Liver (tissue), 3 donors: Measurements from ENCODE around the gene CA10.

ENCODE experiments used
- GABPA ChIP-seq, 2 donors: IDR thresholded peaks in 1 of 2; conservative IDR thresholded peaks in 1 of 2; 2 replicates each; pipeline ENCODE4 v1.6.1; 2016; ENCODE audit warnings: antibody characterized with exemption in 2 of 2, mild to moderate bottlenecking in 1 of 2, moderate library complexity in 1 of 2
- JUND ChIP-seq, 2 donors: IDR thresholded peaks; 2 replicates each; pipeline ENCODE4 v1.6.1; 2016; ENCODE audit warnings: antibody characterized with exemption in 2 of 2
- SP1 ChIP-seq: IDR thresholded peaks from 2 replicates; pipeline ENCODE4 v1.6.1; 2018; ENCODE audit warnings: antibody characterized with exemption, mild to moderate bottlenecking
- TF ChIP-seq, protein P1 (sequence below): IDR thresholded peaks from 2 replicates; pipeline ENCODE4 v1.6.1; 2016; ENCODE audit warnings: antibody characterized with exemption
- TF ChIP-seq, protein P2 (sequence below): IDR thresholded peaks from 2 replicates; pipeline ENCODE4 v1.6.1; 2016; ENCODE audit warnings: antibody characterized with exemption
- TF ChIP-seq, protein P3 (sequence below): fragments of 150-350 bp; IDR thresholded peaks from 2 replicates; pipeline ENCODE4 v1.5.1; 2017; ENCODE audit warnings: improper control_type of control experiment, low read depth, low read length; ENCODE audit not compliant: missing input control
- TF ChIP-seq, protein P4 (sequence below): IDR thresholded peaks from 2 replicates; pipeline ENCODE4 v1.6.1; 2016; ENCODE audit warnings: antibody characterized with exemption, mild to moderate bottlenecking
- TF ChIP-seq, protein P5 (sequence below): IDR thresholded peaks from 2 replicates; pipeline ENCODE4 v1.6.1; 2016; ENCODE audit warnings: antibody characterized with exemption
- donor health status: healthy.
- donor health status: healthy.

DNA sequence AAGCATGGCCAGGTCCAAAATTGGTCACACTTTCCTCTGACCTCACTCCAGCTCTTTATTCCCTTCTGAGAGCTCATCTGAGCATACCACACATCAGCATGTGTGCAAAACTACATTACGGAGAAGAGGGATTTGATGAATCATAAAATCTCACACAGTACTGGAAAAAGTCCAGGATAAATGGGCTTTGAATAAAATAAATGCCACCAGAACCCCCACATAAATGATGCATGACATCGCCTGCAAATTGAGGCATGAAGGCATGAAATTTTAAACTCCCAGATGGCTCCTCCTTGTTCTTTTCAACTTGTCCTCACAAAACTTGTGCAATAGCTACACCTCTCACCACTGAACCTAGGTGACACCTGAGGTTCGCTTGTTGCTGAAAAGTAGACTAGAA is 439.5 kb downstream of the CA10 start:
- TF ChIP-seq, protein P1, sequence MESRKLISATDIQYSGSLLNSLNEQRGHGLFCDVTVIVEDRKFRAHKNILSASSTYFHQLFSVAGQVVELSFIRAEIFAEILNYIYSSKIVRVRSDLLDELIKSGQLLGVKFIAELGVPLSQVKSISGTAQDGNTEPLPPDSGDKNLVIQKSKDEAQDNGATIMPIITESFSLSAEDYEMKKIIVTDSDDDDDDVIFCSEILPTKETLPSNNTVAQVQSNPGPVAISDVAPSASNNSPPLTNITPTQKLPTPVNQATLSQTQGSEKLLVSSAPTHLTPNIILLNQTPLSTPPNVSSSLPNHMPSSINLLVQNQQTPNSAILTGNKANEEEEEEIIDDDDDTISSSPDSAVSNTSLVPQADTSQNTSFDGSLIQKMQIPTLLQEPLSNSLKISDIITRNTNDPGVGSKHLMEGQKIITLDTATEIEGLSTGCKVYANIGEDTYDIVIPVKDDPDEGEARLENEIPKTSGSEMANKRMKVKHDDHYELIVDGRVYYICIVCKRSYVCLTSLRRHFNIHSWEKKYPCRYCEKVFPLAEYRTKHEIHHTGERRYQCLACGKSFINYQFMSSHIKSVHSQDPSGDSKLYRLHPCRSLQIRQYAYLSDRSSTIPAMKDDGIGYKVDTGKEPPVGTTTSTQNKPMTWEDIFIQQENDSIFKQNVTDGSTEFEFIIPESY, result no peak
- TF ChIP-seq, protein P2, sequence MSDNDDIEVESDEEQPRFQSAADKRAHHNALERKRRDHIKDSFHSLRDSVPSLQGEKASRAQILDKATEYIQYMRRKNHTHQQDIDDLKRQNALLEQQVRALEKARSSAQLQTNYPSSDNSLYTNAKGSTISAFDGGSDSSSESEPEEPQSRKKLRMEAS, result no peak
- TF ChIP-seq, protein P3, sequence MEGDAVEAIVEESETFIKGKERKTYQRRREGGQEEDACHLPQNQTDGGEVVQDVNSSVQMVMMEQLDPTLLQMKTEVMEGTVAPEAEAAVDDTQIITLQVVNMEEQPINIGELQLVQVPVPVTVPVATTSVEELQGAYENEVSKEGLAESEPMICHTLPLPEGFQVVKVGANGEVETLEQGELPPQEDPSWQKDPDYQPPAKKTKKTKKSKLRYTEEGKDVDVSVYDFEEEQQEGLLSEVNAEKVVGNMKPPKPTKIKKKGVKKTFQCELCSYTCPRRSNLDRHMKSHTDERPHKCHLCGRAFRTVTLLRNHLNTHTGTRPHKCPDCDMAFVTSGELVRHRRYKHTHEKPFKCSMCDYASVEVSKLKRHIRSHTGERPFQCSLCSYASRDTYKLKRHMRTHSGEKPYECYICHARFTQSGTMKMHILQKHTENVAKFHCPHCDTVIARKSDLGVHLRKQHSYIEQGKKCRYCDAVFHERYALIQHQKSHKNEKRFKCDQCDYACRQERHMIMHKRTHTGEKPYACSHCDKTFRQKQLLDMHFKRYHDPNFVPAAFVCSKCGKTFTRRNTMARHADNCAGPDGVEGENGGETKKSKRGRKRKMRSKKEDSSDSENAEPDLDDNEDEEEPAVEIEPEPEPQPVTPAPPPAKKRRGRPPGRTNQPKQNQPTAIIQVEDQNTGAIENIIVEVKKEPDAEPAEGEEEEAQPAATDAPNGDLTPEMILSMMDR, result no peak
- TF ChIP-seq SP1 (no peak), JUND (IDR thresholded peaks at IDR 0.05) (no peak), GABPA (IDR thresholded peaks at IDR 0.05 in 1 of 2, conservative IDR thresholded peaks at IDR 0.05 in 1 of 2) (no peak)
- TF ChIP-seq, protein P4, sequence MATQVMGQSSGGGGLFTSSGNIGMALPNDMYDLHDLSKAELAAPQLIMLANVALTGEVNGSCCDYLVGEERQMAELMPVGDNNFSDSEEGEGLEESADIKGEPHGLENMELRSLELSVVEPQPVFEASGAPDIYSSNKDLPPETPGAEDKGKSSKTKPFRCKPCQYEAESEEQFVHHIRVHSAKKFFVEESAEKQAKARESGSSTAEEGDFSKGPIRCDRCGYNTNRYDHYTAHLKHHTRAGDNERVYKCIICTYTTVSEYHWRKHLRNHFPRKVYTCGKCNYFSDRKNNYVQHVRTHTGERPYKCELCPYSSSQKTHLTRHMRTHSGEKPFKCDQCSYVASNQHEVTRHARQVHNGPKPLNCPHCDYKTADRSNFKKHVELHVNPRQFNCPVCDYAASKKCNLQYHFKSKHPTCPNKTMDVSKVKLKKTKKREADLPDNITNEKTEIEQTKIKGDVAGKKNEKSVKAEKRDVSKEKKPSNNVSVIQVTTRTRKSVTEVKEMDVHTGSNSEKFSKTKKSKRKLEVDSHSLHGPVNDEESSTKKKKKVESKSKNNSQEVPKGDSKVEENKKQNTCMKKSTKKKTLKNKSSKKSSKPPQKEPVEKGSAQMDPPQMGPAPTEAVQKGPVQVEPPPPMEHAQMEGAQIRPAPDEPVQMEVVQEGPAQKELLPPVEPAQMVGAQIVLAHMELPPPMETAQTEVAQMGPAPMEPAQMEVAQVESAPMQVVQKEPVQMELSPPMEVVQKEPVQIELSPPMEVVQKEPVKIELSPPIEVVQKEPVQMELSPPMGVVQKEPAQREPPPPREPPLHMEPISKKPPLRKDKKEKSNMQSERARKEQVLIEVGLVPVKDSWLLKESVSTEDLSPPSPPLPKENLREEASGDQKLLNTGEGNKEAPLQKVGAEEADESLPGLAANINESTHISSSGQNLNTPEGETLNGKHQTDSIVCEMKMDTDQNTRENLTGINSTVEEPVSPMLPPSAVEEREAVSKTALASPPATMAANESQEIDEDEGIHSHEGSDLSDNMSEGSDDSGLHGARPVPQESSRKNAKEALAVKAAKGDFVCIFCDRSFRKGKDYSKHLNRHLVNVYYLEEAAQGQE, result no peak
- TF ChIP-seq, protein P5, sequence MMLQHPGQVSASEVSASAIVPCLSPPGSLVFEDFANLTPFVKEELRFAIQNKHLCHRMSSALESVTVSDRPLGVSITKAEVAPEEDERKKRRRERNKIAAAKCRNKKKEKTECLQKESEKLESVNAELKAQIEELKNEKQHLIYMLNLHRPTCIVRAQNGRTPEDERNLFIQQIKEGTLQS, result no peak
